Rectal smooth muscle tissue (tissue), 1 donor: ENCODE data around the gene COPS8.

Experiments
- H3K27ac ChIP-seq: one replicate; pipeline ENCODE4 v1.7.0; 2013; ENCODE audit warnings: low read depth, low read length, inconsistent platforms
- H3K27me3 ChIP-seq: one replicate; pipeline ENCODE4 v1.7.0; 2013; ENCODE audit warnings: low read length; ENCODE audit not compliant: control insufficient read depth, insufficient read depth
- H3K36me3 ChIP-seq: one replicate; pipeline ENCODE4 v1.7.0; 2013; ENCODE audit warnings: low read length; ENCODE audit not compliant: control insufficient read depth, insufficient read depth
- H3K4me1 ChIP-seq: one replicate; pipeline ENCODE4 v1.7.0; 2013; ENCODE audit warnings: low read length; ENCODE audit not compliant: control insufficient read depth, insufficient read depth
- H3K4me3 ChIP-seq: one replicate; pipeline ENCODE4 v1.7.0; 2013; ENCODE audit warnings: low read length
- H3K9ac ChIP-seq: one replicate; pipeline ENCODE4 v1.7.0; 2013; ENCODE audit warnings: low read length

Gene COPS8

DNA sequence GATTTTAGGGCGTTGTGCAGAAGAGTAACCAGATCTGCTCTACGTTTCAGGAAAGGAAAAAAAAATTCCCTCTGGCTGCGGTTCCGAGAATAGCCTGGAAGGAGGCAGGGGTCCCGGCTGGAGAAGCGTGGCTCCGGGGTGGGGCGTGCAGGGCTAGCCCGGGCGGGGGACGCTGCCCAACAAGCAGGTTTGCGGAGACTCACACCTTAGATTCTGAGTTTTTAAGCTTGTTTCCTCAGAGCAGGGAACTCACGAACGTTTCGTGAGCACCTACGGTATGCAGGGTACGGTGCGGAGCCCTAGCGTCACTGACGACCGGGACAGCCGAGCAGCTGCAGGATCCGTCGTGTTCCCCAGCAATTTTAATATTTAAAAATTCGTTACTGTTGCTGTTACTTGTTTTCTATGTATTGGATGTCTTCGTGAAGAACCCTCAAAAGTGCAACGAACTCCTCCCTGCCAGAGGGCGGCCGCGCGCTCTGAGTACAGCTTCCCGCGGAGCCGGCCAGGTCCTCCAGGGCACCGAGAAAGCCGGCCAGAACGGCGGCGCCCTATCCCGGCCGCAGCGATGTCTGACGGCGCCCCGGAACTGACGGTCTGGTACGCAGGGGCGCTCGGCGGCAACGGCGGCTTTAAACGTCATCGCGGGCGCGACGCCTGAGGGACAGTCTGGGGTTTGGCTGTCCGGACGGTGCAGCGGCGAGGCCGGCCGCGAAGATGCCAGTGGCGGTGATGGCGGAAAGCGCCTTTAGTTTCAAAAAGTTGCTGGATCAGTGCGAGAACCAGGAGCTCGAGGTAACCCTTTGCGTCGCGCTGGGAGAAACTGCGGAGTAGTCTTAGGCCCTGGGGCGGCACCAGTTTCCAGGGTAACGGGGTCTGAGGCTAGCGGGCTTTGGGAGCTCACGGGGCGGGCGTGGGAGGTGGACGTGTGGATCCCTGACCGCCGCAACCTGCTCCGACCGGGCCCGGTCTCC is at the start of gene COPS8:
Gene COPS8, plus strand, starts transcription at position 642 of the 974 bp plus-strand sequence. Its CDS starts 76 bp downstream, at position 718.
- H3K27ac ChIP-seq = peak within 1 kb of the TSS; percentile 87
- H3K4me3 ChIP-seq = peak within 1 kb of the TSS; percentile 94
- peak within 1 kb of the TSS; percentile 46 for H3K9ac ChIP-seq
- no peaks in the 10 kb centered on the region for H3K27me3 ChIP-seq
- peaks cover 13% of the 10 kb centered on the region for H3K4me1 ChIP-seq
- peaks cover 2% of the 10 kb centered on the region for H3K36me3 ChIP-seq

- no peaks in the 10 kb centered on the region for H3K4me1 ChIP-seq
- no peaks in the 10 kb centered on the region for H3K27me3 ChIP-seq
- H3K36me3 ChIP-seq = no peaks in the 10 kb centered on the region
- no peak overlapping the region for H3K4me3 ChIP-seq
- no peak overlapping the region for H3K9ac ChIP-seq
- no peak overlapping the region for H3K27ac ChIP-seq
Observed at GRCh38 chr2:237039301-237040031, 46.2 kb upstream of the COPS8 start.

- Histone ChIP-seq H3K27ac (no peak overlapping the region), H3K9ac (no peak overlapping the region), H3K27me3 (no peaks in the 10 kb centered on the region), H3K36me3 (no peaks in the 10 kb centered on the region), H3K4me1 (no peaks in the 10 kb centered on the region), H3K4me3 (no peak overlapping the region)
Observed at GRCh38 chr2:237041231-237041630, 44.5 kb upstream of the COPS8 start.

GRCh38 chr2:237042101-237042500 is 43.6 kb upstream of the COPS8 start:
- no peaks in the 10 kb centered on the region for H3K27me3 ChIP-seq
- no peaks in the 10 kb centered on the region for H3K4me1 ChIP-seq
- H3K4me3 ChIP-seq = no peak overlapping the region
- no peak overlapping the region for H3K9ac ChIP-seq
- H3K36me3 ChIP-seq = no peaks in the 10 kb centered on the region
- H3K27ac ChIP-seq = no peak overlapping the region

GRCh38 chr2:237043866-237044265 is 41.8 kb upstream of the COPS8 start:
- Histone ChIP-seq H3K4me3 (no peak overlapping the region), H3K27ac (no peak overlapping the region), H3K36me3 (no peaks in the 10 kb centered on the region), H3K4me1 (no peaks in the 10 kb centered on the region), H3K27me3 (no peaks in the 10 kb centered on the region), H3K9ac (no peak overlapping the region)

DNA sequence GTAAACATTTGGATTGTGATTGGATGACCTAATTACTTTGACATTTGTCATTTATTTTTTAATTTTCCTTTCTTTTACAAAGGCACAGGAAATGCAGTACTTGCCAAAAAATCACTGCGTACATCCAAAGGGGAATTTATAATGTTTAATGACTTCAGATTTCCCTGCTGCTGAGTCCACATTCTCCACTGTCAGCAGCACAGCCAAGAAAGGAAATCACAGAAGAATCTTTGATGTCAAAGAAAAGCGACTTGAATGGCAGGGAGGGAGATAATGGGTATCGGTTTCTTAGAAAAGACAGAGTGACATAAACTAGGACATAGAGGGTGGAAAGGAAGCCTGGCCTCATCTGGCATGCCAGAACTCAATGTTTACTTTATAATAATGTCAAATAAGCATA is 41.4 kb upstream of the COPS8 start:
- Histone ChIP-seq H3K4me3 (no peak overlapping the region), H3K27ac (no peak overlapping the region), H3K9ac (no peak overlapping the region), H3K4me1 (no peaks in the 10 kb centered on the region), H3K27me3 (no peaks in the 10 kb centered on the region), H3K36me3 (no peaks in the 10 kb centered on the region)

DNA sequence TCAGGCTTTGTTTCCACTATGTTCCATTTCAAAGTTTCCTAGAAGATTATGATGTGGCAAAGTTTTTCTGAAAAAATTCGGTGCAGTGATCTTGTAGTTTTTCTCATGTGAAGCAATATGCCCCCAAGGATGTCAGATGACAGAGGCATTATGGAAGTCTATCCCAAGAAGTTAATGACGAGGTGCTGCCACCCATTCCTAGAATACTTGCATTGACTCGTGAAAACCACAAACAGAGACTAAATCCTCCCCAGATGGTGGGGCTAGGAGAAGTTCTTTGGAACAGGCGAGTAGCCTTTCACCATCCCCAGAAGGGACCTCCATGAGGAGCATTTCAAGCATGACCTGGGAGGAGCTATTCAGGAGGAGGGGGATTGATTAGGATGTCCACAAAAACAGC is 40.2 kb upstream of the COPS8 start:
- H3K27me3 ChIP-seq = no peaks in the 10 kb centered on the region
- no peak overlapping the region for H3K27ac ChIP-seq
- no peak overlapping the region for H3K9ac ChIP-seq
- no peaks in the 10 kb centered on the region for H3K4me1 ChIP-seq
- no peaks in the 10 kb centered on the region for H3K36me3 ChIP-seq
- H3K4me3 ChIP-seq = no peak overlapping the region

DNA sequence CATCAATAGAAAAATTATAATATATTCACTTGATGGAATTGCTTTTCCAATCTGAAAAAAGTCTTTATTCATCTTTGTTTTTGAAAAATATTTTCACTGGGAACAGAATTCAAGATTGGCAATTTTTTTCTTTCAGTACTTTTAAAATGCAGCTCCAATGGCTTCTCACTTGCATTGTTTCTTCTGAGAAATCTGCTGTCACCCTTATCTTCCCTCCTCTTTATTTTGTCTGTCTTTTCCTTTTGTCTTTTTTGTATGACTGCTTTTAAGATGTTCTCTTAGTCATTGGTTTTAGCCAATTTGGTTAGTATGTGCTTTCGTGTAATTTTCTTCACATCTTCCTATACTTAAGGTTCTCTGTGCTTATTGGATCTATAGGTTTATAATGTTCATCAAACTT is 37.1 kb upstream of the COPS8 start:
- Histone ChIP-seq H3K4me3 (no peak overlapping the region), H3K27ac (no peak overlapping the region), H3K4me1 (no peaks in the 10 kb centered on the region), H3K36me3 (no peaks in the 10 kb centered on the region), H3K9ac (no peak overlapping the region), H3K27me3 (no peaks in the 10 kb centered on the region)

DNA sequence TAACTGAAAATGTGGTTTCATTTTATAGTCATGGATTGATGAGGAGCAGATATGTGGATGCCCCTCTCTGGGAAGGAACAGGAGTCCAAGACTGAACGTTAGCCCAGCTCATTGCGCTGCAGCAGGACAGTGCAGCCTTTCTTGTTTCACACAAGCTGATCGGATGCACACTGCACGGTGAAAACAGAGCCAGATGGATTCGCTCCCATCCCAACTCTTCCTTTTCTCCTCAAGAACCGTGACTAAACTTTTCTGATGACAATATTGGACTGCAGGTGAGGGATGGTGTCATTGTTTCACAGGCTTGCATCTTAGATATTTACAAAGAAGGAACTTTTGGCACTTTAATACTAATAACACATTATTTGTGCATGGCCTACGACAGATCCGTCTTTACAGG is 33.8 kb upstream of the COPS8 start:
- Histone ChIP-seq H3K27me3 (no peaks in the 10 kb centered on the region), H3K4me1 (no peaks in the 10 kb centered on the region), H3K9ac (no peak overlapping the region), H3K4me3 (no peak overlapping the region), H3K27ac (no peak overlapping the region), H3K36me3 (no peaks in the 10 kb centered on the region)

DNA sequence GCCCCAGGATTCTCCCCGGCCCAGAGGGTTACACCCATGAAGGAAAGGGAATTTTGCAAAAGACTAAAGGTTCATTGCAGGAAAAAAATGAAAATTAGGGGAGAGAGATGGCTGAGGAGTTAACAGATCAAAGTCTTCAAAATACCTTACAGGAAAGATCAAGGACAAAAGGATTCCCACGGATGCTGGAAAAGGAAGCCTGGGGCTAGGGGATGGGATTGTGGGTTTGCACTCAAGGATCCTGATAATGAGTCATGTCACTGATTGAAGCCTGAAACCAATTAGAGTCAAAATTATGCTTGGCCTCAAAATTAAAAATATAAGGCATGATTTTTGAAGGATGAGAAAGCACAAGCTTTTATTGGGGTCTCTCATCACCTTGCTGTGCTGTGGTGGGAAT is 32.6 kb upstream of the COPS8 start:
- Histone ChIP-seq H3K9ac (no peak overlapping the region), H3K4me1 (no peaks in the 10 kb centered on the region), H3K27me3 (no peaks in the 10 kb centered on the region), H3K36me3 (no peaks in the 10 kb centered on the region), H3K4me3 (no peak overlapping the region), H3K27ac (no peak overlapping the region)

- H3K27me3 ChIP-seq = no peaks in the 10 kb centered on the region
- no peak overlapping the region for H3K9ac ChIP-seq
- no peak overlapping the region for H3K4me3 ChIP-seq
- peaks cover 2% of the 10 kb centered on the region for H3K4me1 ChIP-seq
- no peaks in the 10 kb centered on the region for H3K36me3 ChIP-seq
- H3K27ac ChIP-seq = no peak overlapping the region
Observed at GRCh38 chr2:237055386-237056100, 30.1 kb upstream of the COPS8 start.

- Histone ChIP-seq H3K4me3 (no peak overlapping the region), H3K4me1 (peaks cover 4% of the 10 kb centered on the region), H3K27me3 (no peaks in the 10 kb centered on the region), H3K27ac (no peak overlapping the region), H3K36me3 (no peaks in the 10 kb centered on the region), H3K9ac (no peak overlapping the region)
Observed at GRCh38 chr2:237056287-237056875, 29.3 kb upstream of the COPS8 start.
